Measurements from ENCODE around the gene RNF40.
"Not testable (repeated sequence)": the region's sequence is repeated elsewhere in the genome, so short reads cannot be mapped to it uniquely, and the experiment has no call there.

The RNF40 gene

DNA sequence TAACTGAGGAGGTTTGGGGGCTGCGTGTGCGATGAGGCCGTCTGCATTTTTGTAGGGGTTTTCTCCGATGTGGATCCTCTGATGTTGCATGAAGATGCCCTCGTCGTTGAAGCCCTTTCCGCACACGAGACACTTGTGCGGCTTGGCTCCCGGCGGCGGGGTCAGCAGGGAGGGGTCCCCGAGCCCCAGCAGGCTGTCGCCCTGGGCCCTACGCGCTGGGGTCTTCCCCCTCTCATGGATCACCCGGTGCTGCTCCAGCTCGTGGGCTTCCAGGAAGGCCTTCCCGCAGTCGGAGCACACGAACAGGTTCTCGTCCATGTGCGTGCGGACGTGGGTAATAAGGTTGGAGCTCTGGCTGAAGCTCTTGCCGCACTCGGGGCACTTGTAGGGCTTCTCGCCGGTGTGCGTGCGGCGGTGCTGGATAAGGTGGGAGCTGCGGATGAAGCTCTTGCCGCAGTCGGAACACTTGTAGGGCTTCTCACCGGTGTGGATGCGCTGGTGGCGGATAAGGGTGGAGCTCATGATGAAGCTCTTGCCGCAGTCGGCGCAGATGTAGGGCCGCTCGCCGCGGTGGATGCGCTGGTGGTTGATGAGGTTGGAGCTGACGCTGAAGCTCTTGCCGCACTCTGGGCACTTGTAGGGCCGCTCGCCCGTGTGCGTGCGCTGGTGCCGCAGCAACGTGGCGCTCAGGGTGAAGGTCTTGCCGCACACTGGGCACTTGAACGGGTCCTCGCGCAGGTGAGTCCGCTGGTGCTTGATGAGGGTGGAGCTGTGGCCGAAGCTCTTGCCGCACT, 20.6 kb downstream of the RNF40 start:
- no peak for DNase-seq (ENCODE audit: low read depth in 2 of 2)

DNA sequence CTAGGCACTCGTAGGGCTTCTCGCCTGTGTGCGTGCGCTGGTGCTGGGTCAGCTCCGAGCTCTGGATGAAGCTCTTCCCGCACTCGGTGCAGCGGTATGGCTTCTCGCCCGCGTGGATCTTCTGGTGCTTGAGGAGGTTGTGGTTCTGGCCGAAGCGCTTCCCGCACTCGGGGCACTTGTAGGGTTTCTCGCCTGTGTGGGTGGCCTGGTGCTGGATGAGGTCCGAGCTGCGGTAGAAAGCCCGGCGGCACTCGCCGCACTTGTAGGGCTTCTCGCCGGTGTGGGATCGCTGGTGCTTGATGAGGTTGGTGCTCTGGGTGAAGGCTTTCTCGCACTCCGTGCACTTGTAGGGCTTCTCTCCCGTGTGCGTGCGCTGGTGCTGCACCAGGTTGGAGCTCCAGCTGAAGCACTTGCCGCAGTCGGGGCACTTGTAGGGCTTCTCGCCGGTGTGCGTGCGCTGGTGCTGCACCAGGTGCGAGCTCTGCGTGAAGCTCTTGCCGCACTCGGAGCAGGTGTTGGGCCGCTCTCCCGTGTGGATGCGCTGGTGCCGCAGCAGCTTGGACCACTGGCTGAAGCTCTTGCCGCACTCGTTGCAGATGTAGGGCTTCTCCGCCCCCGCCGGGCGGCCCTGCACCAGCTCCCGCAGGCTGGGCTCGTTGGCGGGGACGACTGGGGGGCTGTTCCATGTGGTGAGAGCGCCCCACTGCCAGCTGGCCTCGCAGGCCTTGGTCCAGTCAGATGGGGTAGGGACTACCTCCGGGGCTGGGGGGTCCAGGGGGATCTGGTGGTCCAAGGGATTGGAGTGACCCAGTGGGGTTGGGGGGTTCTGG, 21.4 kb downstream of the RNF40 start:
- no peak for DNase-seq (ENCODE audit: low read depth in 2 of 2)

DNA sequence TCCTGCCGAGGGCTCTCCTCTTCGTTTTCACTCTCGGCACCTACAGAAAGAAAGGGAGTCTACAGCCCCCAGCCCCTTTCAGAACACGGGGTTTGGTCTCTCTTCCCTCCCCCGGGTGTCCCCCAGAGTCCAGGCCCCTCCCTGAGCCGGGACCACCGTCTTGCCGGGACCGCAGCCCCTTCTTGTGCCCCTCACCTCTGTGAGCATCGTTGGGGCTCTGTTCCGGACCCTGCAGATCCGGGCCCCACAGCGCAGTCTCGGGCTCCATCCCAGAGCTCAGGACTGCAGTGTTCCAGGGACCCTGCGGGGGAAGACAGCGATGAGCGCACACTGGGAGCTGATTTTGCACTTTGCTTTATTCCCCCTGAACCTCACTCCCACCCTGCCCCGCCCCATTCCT, 22.1 kb downstream of the RNF40 start:
- no peak for DNase-seq (ENCODE audit: low read depth in 2 of 2)

DNA sequence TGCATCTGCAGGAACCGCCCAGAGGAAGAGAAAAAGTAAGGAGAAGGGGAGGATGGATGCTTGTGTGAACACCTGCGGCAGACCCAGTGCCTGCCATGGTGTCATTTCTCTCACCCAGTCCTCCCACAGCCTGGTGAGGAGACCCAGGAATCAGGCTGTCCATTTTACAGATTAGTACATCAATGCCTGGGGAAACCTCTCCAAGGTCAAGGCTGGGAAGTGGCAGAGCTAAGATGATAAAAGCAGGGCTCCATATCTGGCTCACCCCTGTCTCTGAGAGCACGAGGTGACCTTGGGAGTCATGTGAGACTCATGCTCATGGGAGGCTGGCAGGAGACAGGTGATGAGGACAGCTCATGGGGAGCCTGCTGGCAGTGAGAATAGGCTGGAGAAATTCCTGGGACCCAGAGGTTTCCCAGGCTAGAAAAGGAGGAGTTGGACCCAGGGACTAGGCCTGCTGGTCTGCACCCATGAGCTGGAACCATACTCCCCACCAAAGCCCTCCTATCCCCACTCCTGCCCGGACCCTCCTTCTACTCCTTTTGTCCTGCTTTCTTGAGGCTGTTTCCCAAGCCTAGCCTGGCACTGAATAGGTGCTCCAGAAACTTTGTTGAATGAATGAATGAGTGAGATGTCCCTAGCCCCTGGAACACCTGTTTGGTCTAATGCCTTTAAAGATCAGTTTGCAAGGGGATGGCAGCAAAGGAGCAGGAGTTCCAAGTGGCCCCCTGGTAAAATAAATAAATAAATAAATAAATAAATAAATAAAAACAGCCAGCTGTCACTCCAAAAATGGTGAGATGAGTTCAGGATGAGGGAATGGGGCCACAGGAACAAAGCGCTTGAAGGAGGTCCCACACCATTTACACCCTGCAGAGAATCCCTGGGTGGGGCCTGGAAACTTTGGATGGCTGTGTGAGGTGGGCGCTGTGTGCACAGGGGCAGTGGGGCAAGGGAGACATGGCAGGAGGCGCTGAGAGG, 23.3 kb downstream of the RNF40 start:
- no peak for DNase-seq (ENCODE audit: low read depth in 2 of 2)

DNA sequence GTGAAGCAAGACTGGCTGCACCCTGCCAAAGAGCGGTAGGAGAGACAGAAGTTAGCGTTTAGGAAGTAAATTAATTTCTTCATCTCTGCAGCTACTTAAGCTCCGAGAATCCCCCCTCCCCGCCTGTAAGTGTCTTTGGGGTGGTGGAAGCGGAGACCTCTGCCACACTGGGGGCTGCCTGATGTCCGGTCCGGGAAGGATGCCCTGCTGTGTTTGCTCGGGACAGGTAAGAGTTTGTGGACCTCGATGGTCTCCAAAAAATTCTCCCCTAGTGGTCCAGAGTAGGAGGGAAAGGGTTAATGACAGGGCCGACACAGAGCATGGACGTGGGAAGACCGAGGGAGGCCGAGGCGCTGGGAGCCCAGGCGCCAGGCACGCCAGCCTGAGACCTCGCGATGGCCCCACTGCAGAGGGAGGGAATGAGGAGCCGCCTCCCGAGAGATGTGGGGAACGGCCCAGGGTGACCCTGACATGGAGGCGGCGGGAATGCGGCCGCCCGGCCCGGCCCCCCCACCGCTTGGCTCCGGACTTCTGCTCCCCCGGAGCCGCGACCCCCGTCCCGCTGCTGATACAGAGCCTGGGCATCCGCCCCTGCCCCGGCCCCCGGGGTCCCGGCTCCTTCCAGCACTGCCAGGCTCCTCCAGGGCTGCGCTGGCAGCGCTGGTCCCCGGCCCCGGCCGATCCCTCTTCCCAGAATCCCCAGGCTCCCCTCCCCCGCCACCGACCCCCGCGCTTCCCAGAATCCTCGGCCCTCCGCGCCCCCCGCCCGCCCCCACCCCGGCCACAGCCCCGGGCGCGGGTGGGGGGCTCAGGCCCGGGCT, 24.2 kb downstream of the RNF40 start:
- DNase-seq (ENCODE audit: low read depth in 2 of 2): no peak

DNA sequence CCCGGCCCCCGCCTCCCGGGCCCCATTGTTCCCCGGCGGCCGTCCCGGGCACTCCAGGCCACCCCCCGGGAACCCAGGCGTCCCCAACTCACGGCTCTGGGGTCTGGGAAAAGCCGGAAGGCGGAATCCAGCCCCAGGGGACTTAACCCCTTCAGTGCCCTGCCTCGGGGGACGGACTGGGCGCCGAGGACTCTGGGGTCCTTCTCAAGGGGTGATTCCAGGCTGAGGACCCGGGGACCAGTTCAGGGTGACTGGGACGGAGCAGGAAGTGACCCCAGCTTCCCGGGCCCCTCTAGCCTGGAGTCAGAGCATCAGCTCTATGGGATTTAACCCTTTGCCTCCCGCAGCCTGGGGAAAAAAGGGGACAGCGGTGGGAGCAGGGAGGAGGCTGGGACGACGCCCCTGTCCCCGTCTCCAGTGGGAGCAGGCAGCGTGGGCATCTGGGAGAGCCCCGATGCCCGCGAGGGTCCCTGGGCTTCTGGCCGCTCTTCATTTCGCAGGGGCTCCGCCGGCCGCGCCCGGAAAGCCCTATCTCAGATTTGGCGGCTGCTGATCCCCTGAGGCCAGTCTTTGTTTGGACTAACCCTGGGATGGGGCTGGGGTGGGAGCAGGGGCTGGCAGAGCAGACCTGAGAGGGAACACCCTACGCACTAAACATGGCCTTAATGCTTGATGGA, 25.0 kb downstream of the RNF40 start, which contains the start of gene ZNF629:
ZNF629 (minus strand) TSS at position 270 of the 677 bp plus-strand sequence. CDS start 2,723 bp downstream, outside the sequence.
- no peak for DNase-seq (ENCODE audit: low read depth in 2 of 2)

DNA sequence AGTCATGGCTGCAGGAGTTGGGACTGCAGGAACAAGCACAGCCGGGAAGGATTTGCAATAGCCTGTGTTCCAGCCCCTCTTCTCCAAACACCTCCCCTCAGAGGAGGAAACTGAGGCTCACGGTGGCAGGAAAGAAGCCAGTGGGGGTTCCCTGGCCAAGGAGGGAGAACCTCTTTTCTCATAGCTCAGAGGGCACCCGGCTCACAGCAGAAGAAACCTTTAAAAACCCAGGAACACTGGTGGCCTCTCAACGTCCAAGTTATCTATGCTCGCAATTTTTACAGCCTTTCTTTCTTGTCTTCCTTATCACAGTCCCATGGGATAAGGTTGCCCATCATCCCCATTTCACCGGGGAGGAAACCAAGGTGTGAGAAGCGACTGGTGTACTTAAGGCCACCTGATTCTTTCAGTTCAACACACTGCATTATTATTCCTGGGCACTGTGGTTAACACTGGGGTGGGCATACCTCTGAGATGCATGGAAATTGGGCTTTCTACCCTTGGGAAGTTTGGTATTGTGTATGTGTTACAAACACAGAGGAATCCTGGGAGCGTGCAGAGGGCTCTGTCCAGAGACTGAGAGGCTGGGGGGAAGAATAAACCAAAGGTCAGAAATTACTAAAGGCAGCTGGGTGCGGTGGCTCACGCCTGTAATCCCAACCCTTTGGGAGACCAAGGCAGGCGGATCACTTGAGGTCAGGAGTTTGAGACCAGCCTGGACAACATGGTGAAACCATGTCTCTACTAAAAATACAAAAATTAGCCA, 25.7 kb downstream of the RNF40 start:
- DNase-seq (ENCODE audit: low read depth in 2 of 2): no peak

DNA sequence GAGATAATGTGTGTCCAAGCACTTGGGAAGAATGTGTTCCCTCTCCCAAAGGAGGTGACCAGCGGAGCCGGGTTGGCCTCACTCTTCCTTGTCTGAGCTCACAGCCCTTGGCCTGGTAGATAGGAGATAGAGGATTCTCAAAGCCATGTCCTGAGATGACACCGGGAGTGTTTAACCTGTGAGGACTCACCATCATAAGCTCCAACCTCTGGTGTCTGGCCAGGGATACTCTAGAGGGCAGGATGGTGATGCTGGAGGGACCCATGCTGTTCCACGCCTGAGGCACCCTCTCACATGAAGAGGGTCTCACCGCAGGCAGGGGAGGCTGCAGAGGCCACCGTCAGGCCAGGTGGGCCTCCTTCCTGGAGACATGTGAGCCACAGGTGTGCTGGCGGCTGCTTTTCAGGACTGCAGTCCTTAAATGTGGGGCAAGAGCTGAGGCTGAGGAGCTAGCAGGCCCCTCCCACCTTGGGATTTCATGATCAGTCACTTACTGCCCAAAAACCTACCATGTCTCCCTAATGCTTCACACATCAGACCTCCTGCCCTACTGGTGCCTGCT, 31.5 kb downstream of the RNF40 start:
- DNase-seq (ENCODE audit: low read depth in 2 of 2): no peak

DNA sequence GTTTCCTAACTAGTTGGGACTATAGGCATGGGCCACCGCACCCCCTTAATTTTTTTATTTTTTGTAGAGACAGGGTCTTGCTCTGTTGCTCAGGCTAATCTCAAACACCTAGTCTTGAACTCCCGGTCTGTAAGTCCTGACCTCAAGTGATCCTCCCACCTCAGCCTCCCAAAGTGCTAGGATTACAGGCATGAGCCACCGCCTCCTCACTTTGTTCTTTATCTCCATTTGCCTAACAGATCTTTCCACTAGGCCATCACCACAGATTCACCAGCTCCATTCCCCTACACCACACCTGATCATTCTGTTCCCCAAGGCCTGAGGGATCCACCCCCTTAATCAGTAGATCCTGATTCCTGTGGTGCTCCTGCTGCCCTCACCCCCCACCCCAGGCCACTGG, 32.5 kb downstream of the RNF40 start:
- DNase-seq (ENCODE audit: low read depth in 2 of 2): no peak

DNA sequence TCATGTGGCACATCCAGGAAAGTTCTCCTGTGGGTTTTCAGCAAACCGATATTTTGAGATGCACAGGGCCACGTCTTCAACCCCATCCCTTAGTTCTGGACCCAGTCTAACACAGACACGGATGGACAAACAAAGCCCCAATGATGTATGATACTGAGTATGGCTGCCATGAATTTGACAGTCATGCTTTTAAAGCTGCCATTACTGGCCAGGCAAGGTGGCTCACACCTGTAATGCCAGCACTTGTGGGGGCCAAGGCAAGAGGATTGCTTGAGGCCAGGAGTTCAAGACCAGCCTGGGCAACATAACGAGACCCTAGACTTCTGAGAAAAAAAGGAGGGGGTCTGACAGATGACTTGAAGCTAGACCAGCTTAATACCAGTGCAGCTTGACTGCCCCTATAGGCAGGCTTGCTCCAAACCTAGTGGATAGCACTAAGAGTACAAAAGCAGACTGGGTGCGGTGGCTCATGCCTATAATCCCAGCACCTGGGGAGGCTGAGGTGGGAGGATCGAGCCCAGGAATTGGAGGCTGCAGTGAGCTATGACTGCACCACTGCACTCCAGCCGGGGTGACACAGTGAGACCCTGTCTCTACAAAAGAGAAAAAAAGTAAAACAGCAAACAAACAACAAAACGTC, 35.7 kb downstream of the RNF40 start:
- no peak for DNase-seq (ENCODE audit: low read depth in 2 of 2)

DNA sequence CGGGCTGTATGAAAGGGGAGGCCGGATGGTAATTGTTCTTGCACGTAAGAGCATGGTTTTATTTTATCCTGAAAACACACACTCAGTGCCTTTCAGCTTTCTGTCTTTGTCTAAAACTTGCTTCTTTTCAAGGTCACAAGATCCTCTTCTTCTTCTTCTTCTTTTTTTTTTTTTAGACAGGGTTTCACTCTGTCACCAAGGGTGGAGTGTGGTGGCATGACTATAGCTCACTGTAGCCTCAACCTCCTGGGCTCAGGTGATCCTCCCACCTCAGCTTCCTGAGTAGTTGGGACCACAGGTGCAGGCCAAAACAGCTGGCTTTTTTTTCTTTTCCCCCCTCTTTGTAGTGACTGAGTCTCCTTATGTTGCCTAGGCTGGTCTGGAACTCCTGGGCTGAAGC, 40.8 kb downstream of the RNF40 start:
- no peak for DNase-seq (ENCODE audit: low read depth in 2 of 2)

DNA sequence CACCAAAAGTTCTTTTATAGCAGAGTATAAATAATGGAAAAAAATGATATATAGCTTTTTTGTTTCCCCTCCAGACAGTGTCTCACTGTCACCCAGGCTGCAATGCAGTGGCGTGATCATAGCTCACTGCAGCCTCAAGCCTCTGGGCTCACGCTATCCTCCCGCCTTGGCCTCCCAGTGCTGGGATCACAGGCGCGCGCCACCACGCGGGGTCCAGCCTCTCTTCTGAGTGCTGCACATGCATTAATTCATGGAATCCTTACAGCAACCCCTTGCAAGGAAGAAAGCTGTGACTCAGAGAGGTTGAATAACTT, 42.9 kb downstream of the RNF40 start:
- DNase-seq (ENCODE audit: low read depth in 2 of 2): no peak

DNA sequence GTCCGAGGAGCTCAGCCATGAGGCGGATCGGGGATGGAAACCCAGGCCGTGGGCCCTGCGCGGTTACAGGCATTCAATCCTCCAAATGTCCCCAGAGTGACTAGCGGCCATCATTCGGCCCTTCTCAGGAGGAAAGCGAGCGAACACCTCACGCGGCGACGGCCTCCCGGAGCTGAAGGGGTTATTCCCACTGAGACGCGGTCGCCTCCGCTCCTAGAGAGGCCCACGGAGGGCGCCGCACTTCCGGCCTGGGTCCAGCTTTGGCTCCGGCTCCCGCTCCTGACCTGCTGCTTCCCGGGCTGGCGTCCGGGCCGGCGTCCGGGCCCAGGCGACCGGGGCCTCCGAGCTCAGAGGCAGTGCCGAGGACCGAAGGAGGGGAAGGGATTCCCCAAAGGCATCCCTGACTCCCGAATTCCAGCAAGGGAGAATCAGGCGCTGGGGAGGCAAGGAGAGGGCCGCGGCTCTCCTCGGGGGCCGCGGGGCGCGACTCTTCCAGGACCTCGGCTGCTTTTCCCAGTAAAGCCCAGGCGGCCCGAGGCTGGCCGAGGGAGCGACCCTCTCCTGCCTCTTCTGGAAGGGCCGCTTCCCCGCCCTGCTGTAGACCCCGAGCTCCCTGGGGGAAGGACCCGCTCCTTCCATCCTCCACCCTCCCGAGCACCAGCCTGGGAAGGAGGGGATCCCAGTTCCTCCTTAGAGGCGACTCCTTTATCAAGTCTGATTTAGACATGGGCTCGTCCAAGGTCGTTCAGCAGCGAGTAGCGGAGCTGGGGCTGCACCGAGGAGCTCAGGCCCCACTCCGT, 43.4 kb downstream of the RNF40 start:
- DNase-seq (ENCODE audit: low read depth in 2 of 2): peak; percentile 20 to 34

DNA sequence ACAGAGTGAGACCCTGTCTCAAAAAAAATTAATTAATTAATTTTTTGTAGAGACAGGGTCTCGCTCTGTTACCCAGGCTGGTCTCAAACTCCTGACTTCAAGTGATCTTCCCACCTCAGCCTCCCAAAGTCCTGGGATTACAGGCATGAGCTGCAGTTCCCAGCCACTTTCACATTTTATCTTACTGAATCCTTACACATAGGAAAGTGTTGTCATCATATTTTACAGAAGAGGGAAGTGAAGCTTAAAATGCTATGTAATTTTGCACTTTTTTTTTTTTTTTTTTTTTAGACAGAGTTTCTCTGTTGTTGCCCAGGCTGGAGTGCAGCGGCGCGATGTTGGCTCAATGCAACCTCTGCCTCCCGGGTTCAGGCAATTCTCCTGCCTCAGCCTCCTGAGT, 46.0 kb downstream of the RNF40 start:
- DNase-seq (ENCODE audit: low read depth in 2 of 2): no peak

DNA sequence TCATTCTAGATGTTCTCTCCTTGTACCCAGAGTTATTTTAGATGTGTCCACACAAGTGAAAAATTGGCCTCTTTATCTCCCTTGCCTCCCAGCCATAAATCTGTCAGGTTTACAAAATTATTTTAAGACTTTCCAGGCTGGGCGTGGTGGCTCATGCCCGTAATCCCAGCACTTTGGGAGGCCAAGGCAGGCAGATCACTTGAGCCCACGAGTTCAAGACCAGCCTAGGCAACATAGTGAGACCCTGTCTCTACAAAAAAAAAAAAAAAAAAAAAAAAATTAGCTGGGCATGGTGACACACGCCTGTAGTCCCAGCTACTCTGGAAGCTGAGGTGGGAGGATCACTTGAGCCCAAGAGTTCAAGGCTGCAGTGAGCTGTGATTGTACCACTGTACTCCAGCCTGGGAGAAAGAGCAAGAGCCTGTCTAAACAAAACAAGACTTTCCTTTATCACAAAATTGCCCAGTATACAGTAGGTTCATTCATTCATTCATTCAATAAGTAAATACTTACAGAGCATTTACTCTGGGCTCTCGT, 46.8 kb downstream of the RNF40 start:
- not testable (repeated sequence) for DNase-seq (ENCODE audit: low read depth in 2 of 2)

DNA sequence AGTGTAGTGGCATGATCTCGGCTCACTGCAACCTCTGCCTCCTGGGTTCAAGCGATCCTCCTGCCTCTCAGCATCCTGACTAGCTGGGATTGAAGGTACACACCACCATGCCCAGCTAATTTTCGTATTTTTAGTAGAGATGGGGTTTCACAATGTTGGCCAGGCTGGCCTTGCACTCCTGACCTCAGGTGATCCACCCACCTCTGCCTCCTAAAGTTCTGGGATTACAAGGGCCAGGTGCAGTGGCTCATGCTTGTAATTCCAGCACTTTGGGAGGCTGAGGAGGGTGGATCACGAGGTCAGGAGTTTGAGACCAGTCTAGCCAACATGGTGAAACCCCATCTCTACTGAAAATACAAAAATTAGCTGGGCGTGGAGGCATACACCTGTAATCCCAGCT, 47.6 kb downstream of the RNF40 start:
- not testable (repeated sequence) for DNase-seq (ENCODE audit: low read depth in 2 of 2)

DNA sequence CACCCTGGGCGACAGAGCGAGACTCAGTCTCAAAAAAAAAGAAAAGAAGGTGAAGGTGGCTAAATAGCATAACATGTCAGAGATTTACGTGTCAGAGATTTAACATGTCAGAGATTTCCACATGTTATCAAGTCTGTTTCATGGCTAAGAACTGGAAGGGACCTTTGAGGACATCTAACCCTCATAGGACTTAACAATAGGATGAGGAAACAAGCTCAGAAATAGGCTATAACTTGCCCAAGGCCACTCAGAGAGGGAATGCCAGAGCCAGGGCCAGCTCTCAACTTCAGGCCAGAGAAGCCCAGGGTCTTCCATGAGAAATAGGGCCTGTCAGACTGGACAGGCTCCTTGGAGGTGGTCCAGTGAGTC, 51.7 kb downstream of the RNF40 start:
- no peak for DNase-seq (ENCODE audit: low read depth in 2 of 2)

DNA sequence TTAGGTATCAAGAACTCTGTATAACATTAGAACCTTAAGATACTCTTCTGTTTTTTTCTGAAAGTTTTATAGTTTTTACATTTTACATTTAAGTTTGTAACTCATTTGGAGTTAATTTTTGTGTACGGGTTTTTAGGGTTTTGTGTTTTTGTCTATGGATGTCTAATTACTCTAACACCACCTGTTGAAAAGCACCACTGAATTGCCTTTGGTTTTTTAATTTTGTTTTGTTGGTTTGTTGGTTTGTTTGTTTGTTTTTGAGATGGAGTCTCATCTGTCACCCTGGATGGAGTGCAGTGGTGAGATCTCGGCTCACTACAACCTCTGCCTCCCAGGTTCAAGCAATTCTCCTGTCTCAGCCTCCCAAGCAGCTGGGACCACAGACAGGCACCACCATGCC, 54.6 kb downstream of the RNF40 start:
- DNase-seq (ENCODE audit: low read depth in 2 of 2): no peak
